HepG2 (cell line): ENCODE measurements around the gene CTXN1. TPM values are rescaled to one million over a fixed set of nuclear protein-coding genes. Genes with fewer than 3 reads are reported as not detected.

ENCODE experiments used
- ATAC-seq: fragments of 200-7000 bp; cut with Tn5 transposase; 3 replicates; pipeline ENCODE4 v1.9.1; 2020; ENCODE audit warnings: mild to moderate bottlenecking, moderate library complexity
- BruUV-seq: library from RNA; stranded (reverse); fragments of 400-500 nt; replicated peaks from 2 replicates; lab custom pipeline; 2021; lab: Mats Ljungman, UMichigan
- CTCF ChIA-PET: fragments of 300-600 bp; formaldehyde crosslinking; extraction: SDS; loops from one replicate; lab custom pipeline; 2021; ENCODE audit warnings: low total read pairs, inconsistent platforms, low intra/inter-chr PET ratio; lab: Yijun Ruan, JAX
- POLR2A ChIA-PET: fragments of 350-600 bp; sonication (Branson Sonifier 250); formaldehyde crosslinking; loops from one replicate; lab custom pipeline; 2020; ENCODE audit warnings: antibody characterized with exemption, inconsistent platforms; lab: Yijun Ruan, JAX
- DNase-seq: peaks from one replicate; pipeline ENCODE4 v3.0.0-alpha.2; 2015; ENCODE audit warnings: low spot score
- FAIRE-seq: peaks from 3 replicates; lab custom pipeline; 2011; peaks lifted over from hg19 to GRCh38; lab: Jason Lieb, UNC
- H2AFZ ChIP-seq: one replicate; pipeline ENCODE4 v1.6.1; 2011; ENCODE audit warnings: low read length, inconsistent platforms
- H3K27ac ChIP-seq: fragments of 300-600 bp; 3 replicates; pipeline ENCODE4 v1.8.0; 2011; ENCODE audit warnings: mixed run types, mild to moderate bottlenecking, mixed read lengths, low read length, inconsistent platforms; ENCODE audit not compliant: insufficient read depth; ENCODE audit errors: extremely low read length
- H3K27me3 ChIP-seq, 2 experiments: fragments of 200-600 bp in 1 of 2; 2 replicates in 1 of 2; 3 replicates in 1 of 2; pipeline versions ENCODE4 v1.6.0 to v1.8.0; 2011; ENCODE audit warnings: low read length in 2 of 2, mild to moderate bottlenecking in 2 of 2, moderate library complexity in 2 of 2, inconsistent platforms in 1 of 2; ENCODE audit not compliant: insufficient read depth in 2 of 2, control insufficient read depth in 1 of 2
- H3K36me3 ChIP-seq, 2 experiments: fragments of 200-600 bp in 1 of 2; replicated peaks in 1 of 2; 2 replicates in 1 of 2; 3 replicates in 1 of 2; pipeline versions ENCODE4 v1.5.1 to v1.8.0; 2011; ENCODE audit warnings: low read length in 2 of 2, inconsistent platforms in 1 of 2; ENCODE audit not compliant: insufficient read depth in 2 of 2, control insufficient read depth in 1 of 2
- H3K4me1 ChIP-seq: 2 replicates; pipeline ENCODE4 v1.5.1; 2012; ENCODE audit warnings: low read length, inconsistent platforms; ENCODE audit not compliant: insufficient read depth
- H3K4me2 ChIP-seq: 2 replicates; pipeline ENCODE4 v1.6.0; 2011; ENCODE audit warnings: low read depth, low read length, inconsistent platforms
- H3K4me3 ChIP-seq, 3 experiments: fragments of 200-600 bp in 1 of 3; sonication (generic), shearing (Covaris generic) in 1 of 3; replicated peaks in 1 of 3; 2 replicates each; pipeline ENCODE4 v1.5.1; 2011 to 2016; ENCODE audit warnings: low read length in 3 of 3, inconsistent platforms in 2 of 3, low read depth in 2 of 3, mild to moderate bottlenecking in 2 of 3, control low read depth in 1 of 3, mixed read lengths in 1 of 3; ENCODE audit not compliant: insufficient read depth in 1 of 3
- H3K79me2 ChIP-seq: one replicate; pipeline ENCODE4 v1.6.1; 2011; ENCODE audit warnings: low read length, inconsistent platforms; ENCODE audit not compliant: insufficient read depth
- H3K9ac ChIP-seq: 2 replicates; pipeline ENCODE4 v1.6.0; 2011; ENCODE audit warnings: mild to moderate bottlenecking, low read depth, low read length, inconsistent platforms; ENCODE audit not compliant: insufficient read depth
- H3K9me3 ChIP-seq: 2 replicates; pipeline ENCODE4 v1.5.1; 2012; ENCODE audit warnings: mild to moderate bottlenecking, low read length
- H4K20me1 ChIP-seq: 2 replicates; pipeline ENCODE4 v1.6.0; 2011; ENCODE audit warnings: inconsistent platforms, mild to moderate bottlenecking, low read length, moderate library complexity; ENCODE audit not compliant: insufficient read depth
- AGO1 ChIP-seq: fragments of 200-400 bp; formaldehyde crosslinking; IDR thresholded peaks from 2 replicates; pipeline ENCODE4 v1.6.1; 2017; ENCODE audit warnings: mild to moderate bottlenecking, low read depth, low read length, moderate library complexity; ENCODE audit not compliant: poor library complexity, severe bottlenecking
- AGO2 ChIP-seq: fragments of 200-400 bp; formaldehyde crosslinking; optimal IDR thresholded peaks from 2 replicates; pipeline ENCODE3; 2017; ENCODE audit warnings: mild to moderate bottlenecking, low read depth, low read length, moderate library complexity
- GPN1 ChIP-seq: sonication (generic); formaldehyde crosslinking; IDR thresholded peaks from 2 replicates; pipeline ENCODE4 v1.5.1; 2020; ENCODE audit warnings: missing genetic modification reagents, borderline replicate concordance
- POLR2A ChIP-seq, 2 experiments: IDR thresholded peaks; 2 replicates each; pipeline ENCODE4 v1.6.1; 2011; ENCODE audit warnings: low read depth in 2 of 2, low read length in 2 of 2, mild to moderate bottlenecking in 1 of 2, moderate library complexity in 1 of 2; ENCODE audit not compliant: insufficient read depth in 1 of 2
- POLR2G ChIP-seq: fragments of 200-400 bp; formaldehyde crosslinking; IDR thresholded peaks from 2 replicates; pipeline ENCODE4 v1.6.1; 2018; ENCODE audit warnings: mild to moderate bottlenecking, low read depth, low read length, moderate library complexity
- PPARG ChIP-seq: conservative IDR thresholded peaks from 2 replicates; pipeline ENCODE4 v1.6.1; 2016; ENCODE audit warnings: missing biosample characterization, missing genetic modification reagents
- RBFOX2 ChIP-seq: fragments of 200-400 bp; formaldehyde crosslinking; IDR thresholded peaks from 2 replicates; pipeline ENCODE4 v1.6.1; 2017; ENCODE audit warnings: low read depth, mild to moderate bottlenecking, low read length
- SALL2 ChIP-seq: sonication (generic); formaldehyde crosslinking; IDR thresholded peaks from 2 replicates; pipeline ENCODE4 v1.8.1; 2023; ENCODE audit warnings: mild to moderate bottlenecking, missing genetic modification reagents, inconsistent platforms
- TOPORS ChIP-seq: sonication (generic); formaldehyde crosslinking; IDR thresholded peaks from 2 replicates; pipeline ENCODE4 v1.8.0; 2023; ENCODE audit warnings: mild to moderate bottlenecking, missing genetic modification reagents
- YEATS2 ChIP-seq: sonication (generic); formaldehyde crosslinking; IDR thresholded peaks from 2 replicates; pipeline ENCODE4 v1.4.0; 2020; ENCODE audit warnings: missing genetic modification reagents, borderline replicate concordance
- ZGPAT ChIP-seq: IDR thresholded peaks from 2 replicates; pipeline ENCODE4 v1.6.1; 2016; ENCODE audit warnings: mild to moderate bottlenecking
- ZNF687 ChIP-seq: sonication (generic); formaldehyde crosslinking; IDR thresholded peaks from 2 replicates; pipeline ENCODE4 v1.5.1; 2020; ENCODE audit warnings: mild to moderate bottlenecking, missing genetic modification reagents, moderate library complexity
- ZNF782 ChIP-seq: sonication (generic); formaldehyde crosslinking; IDR thresholded peaks from 2 replicates; pipeline ENCODE4 v1.4.0; 2020; ENCODE audit warnings: missing genetic modification reagents, mild to moderate bottlenecking, borderline replicate concordance
- WGBS: methylation state at CpG from one replicate; pipeline ENCODE4 v1.1.6; 2017; ENCODE audit warnings: low lambda C conversion rate; 5-methylcytosine and 5-hydroxymethylcytosine counted together
- in situ Hi-C: cut with HindIII; loops from 2 replicates; pipeline ENCODE4 v1.10.0; 2017; ENCODE audit warnings: low pct_unique_long_range_greater_than_20kb; ENCODE audit not compliant: extremely low pct_ligation_motif_present
- intact Hi-C: fragments of 100-400 bp; cut with micrococcal nuclease; formaldehyde crosslinking; loops from one replicate; pipeline ENCODE4 v1.10.0; 2022; ENCODE audit not compliant: unreplicated experiment
- polyA plus RNA-seq, 8 experiments: library from polyadenylated mRNA; depleted of rRNA in 3 of 8; stranded (reverse) in 7 of 8; unstranded in 1 of 8; fragments of >200 nt; fragmentation: Illumina TruSeq in 4 of 8; extraction: Trizol in 4 of 8; gene quantifications; 2 replicates each; pipeline versions ENCODE4 v1.2.1 to v1.2.3, GENCODE V29; 2011 to 2016; ENCODE audit warnings: low read depth in 4 of 8, missing spikeins in 1 of 8, mixed read lengths in 1 of 8; ENCODE audit not compliant: insufficient read depth in 1 of 8
- total RNA-seq, 5 experiments: library from RNA; depleted of rRNA; stranded (reverse); fragments of >200 nt; fragmentation: Illumina TruSeq; extraction: Trizol; gene quantifications; 2 replicates each; pipeline ENCODE4 v1.2.3, GENCODE V29; 2016; ENCODE audit warnings: low read depth in 1 of 5

CTXN1 gene
- total and polyA plus RNA-seq, 2 of the 13 experiments (the other 11 are each of a cell fraction or from before 2014, with no cell fraction given), result 0.11 TPM; not detected in 1

GRCh38 chr19:7914099-7914498 lies 11.8 kb downstream of the CTXN1 start:
- DNase-seq, result no peak

GRCh38 chr19:7913652-7914051 lies 12.3 kb downstream of the CTXN1 start:
- no peak for ATAC-seq

More at GRCh38 chr19:7914099-7914498, 11.8 kb downstream of the CTXN1 start:
- CTCF ChIA-PET, result no interaction called here
- Histone ChIP-seq H3K4me3 (no peak overlapping the region), H3K4me1 (peaks cover 31% of the 10 kb centered on the region), H3K27ac (no peak overlapping the region), H3K9me3 (no peaks in the 10 kb centered on the region)
- BruUV-seq, result no TSS peak
- WGBS, result 87% methylated on average over 12 of the region's 12 CpGs
- TF ChIP-seq AGO1 (peak; percentile 98), ZGPAT (CRISPR knock-in tag) (no peak), AGO2 (peak; percentile 94), RBFOX2 (0 out of 2 replicates have a peak, but pooled peaks have one; percentile 14)
- TF ChIP-seq, all 625 proteins: peak for 3
- FAIRE-seq (no peak), ATAC-seq (no peak)
- peaks cover 4 to 20% of the 10 kb centered on the region in 2 experiments; a peak in 3 of 5 replicates for H3K36me3 ChIP-seq
- POLR2A ChIA-PET, result interaction anchor here (1.6 kb wide), 1 partner anchor 27 kb away, joined by 4 read pairs; no protein-coding TSS in a partner anchor
- no peak overlapping the region for H3K9ac ChIP-seq
- no peak overlapping the region for H3K4me2 ChIP-seq
- H2AFZ ChIP-seq, result no peak overlapping the region
- no peaks in the 10 kb centered on the region for H3K79me2 ChIP-seq
- no peaks in the 10 kb centered on the region for H3K27me3 ChIP-seq
- no peaks in the 10 kb centered on the region for H4K20me1 ChIP-seq
- intact Hi-C loops, result no loop called here
- in situ Hi-C loops, result no loop called here

More at GRCh38 chr19:7913652-7914051, 12.3 kb downstream of the CTXN1 start:
- Histone ChIP-seq H3K9me3 (no peaks in the 10 kb centered on the region), H3K27ac (no peak overlapping the region), H3K4me3 (no peak overlapping the region), H4K20me1 (peaks cover under 1% of the 10 kb centered on the region; the same call in 1 of the 2 replicates), H3K79me2 (no peaks in the 10 kb centered on the region), H3K4me1 (peaks cover 26% of the 10 kb centered on the region)
- BruUV-seq, result TSS peak; percentile 68
- POLR2A ChIA-PET, result interaction anchor here (1.9 kb wide), 1 partner anchor 10 kb away, joined by 6 read pairs; the partner anchor contains the start of gene MAP2K7
- no peak for DNase-seq
- in situ Hi-C loops, result no loop called here
- TF ChIP-seq ZNF687 (CRISPR knock-in tag), result no peak
- TF ChIP-seq PPARG (CRISPR knock-in tag), result no peak
- 0 out of 4 replicates have a peak, but pooled peaks of 1 of the 2 experiments have one; percentile 21 for TF ChIP-seq POLR2A (IDR thresholded peaks at IDR 0.05; ENCODE audit: insufficient read depth in 1 of 2, low read depth in 2 of 2, low read length in 2 of 2)
- no peak for TF ChIP-seq YEATS2
- no peak for TF ChIP-seq GPN1 (CRISPR knock-in tag)
- no peak for TF ChIP-seq SALL2
- TF ChIP-seq POLR2G, result peak; percentile 13; the same call in 1 of the 2 replicates
- no peak for TF ChIP-seq TOPORS (CRISPR knock-in tag)
- TF ChIP-seq ZNF782 (CRISPR knock-in tag), result no peak
- TF ChIP-seq, all 625 proteins: peak for 2
- FAIRE-seq, result no peak
- intact Hi-C loops, result no loop called here
- Histone ChIP-seq H3K36me3 (peaks cover 4 to 20% of the 10 kb centered on the region in 2 experiments; a peak in 3 of 5 replicates), H3K4me2 (no peak overlapping the region), H3K27me3 (no peaks in the 10 kb centered on the region), H3K9ac (no peak overlapping the region), H2AFZ (no peak overlapping the region)
- CTCF ChIA-PET, result no interaction called here
- WGBS, result 96% methylated on average over 10 of the region's 10 CpGs
